HG03135 (cell line): ENCODE data around the gene UVSSA.

Experiments used
- ATAC-seq: cut with Tn5 transposase; IDR thresholded peaks from one replicate; pipeline ENCODE4 v1.9.1; 2021; ENCODE audit warnings: mild to moderate bottlenecking, moderate library complexity; ENCODE audit not compliant: unreplicated experiment

The UVSSA gene, protein sequence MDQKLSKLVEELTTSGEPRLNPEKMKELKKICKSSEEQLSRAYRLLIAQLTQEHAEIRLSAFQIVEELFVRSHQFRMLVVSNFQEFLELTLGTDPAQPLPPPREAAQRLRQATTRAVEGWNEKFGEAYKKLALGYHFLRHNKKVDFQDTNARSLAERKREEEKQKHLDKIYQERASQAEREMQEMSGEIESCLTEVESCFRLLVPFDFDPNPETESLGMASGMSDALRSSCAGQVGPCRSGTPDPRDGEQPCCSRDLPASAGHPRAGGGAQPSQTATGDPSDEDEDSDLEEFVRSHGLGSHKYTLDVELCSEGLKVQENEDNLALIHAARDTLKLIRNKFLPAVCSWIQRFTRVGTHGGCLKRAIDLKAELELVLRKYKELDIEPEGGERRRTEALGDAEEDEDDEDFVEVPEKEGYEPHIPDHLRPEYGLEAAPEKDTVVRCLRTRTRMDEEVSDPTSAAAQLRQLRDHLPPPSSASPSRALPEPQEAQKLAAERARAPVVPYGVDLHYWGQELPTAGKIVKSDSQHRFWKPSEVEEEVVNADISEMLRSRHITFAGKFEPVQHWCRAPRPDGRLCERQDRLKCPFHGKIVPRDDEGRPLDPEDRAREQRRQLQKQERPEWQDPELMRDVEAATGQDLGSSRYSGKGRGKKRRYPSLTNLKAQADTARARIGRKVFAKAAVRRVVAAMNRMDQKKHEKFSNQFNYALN

GRCh38 chr4:1346781-1347409 is at the start of gene UVSSA:
TSS of gene UVSSA (plus strand) at chr4:1347208. CDS start at chr4:1348092, 884 bp downstream.
- peak; percentile 93 for ATAC-seq

DNA sequence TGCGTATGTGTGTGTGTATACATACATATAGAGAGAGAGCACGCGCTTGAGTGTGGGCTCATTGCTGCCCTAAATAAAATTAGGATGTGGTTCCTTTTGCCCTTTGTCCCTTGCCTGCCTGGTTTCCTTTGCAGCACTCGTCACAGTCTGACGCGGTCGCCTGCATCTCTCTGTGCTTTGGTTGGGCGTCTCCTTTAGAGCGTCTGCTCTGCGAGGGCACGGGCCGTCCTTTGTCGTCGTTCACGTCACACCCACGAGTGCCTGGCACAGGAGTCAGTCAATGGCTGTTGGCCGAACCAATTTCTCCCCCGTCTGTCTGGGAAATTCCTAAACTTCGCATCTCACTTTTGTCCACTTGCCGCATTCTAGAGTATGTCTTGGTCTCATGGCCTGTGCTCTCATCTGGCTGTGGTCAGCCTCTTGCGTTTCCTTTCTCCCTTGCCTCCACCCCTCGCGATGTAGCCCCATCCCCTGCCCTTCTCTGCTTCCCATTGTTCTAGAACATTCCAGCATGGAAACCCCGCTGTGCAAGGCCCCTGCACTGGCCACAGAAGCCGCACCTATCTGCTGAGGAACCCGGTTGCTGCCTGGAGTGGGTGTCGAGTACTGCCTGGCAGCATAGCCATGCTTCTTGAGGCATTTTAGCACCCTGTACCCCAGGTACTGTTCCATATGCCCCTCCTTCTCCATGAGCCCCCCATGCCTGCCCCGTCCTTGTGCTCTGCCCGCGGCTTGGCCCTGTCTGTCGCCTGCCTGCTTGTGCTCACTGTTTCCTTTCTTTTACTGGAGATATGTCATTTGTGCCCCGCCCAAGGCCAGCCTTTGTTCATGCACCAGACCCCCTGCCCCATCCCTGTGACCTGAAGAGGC is 49.3 kb upstream of the UVSSA start:
- ATAC-seq, result no peak

DNA sequence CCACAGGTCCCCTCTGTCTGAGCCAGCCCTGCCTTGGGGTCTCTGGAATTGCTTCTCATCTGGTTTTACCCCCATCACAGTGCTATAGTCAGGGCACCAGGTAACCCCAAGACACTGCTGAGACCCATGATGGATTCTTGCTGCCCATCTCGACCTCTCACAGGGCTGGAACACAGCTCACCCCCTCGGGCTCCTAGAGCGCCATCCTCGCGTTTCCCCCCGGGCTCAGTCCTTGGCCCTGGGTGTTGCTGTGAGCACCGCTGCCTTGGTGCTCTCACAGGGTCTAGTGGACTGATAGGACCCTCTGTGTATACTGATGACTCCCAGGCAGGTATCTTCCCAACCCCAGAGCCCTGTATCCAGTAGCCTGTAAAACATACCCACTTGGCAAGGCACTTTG is 48.5 kb upstream of the UVSSA start:
- no peak for ATAC-seq

GRCh38 chr4:1299301-1299860 is 47.6 kb upstream of the UVSSA start:
- no peak for ATAC-seq

- no peak for ATAC-seq
Measured at GRCh38 chr4:1300466-1301455, 46.2 kb upstream of the UVSSA start.

DNA sequence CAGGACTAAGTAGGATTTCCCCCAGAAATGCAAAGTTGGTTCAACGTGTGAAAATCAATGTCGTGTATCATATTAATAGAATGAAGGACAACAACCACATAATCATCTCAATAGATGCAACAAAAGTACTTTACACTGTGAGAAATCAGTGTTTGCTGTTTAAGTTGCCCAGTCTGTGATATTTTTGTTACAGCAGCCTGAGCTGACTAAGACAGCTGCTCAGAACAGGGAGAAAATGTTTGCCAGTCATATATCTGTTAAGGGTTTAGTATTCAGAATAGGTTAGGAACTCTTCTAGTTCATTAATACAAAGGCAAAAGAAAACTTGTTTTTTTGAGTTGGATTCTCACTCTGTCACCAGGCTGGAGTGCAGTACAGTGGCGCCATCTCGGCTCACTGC is 44.8 kb upstream of the UVSSA start:
- ATAC-seq, result no peak

GRCh38 chr4:1305261-1305711 is 41.7 kb upstream of the UVSSA start:
- no peak for ATAC-seq

DNA sequence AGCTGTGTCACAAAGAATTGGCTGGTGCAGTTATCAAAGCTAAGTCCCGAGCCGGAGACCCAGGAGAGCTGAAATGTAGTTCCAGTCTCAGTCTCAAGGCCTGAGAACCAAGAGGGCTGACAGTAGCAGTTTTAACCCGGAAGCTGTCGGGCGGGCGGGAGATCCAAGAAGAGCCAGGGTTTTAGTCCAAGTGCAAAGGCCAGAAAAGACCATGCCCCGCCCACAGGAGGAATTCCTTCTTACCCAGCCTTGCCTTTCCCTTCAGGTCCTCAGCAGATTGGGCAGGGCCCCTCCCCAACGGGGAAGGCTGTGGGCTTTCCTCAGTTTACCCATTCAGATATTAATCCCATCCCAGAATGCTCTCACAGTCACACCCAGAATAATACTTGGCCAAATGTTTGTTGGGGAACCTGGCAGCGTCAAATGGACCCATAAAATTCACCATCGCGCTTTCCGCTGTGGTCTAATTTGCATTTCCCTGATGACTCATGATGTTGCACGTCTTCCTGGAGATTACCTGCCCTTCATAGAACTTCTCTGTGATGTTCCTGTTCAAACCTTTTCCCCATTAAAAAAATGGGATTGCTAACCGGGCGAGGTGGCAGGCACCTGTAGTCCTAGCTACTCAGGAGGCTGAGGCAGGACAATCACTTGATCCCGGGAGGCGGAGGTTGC is 41.1 kb upstream of the UVSSA start:
- no peak for ATAC-seq

DNA sequence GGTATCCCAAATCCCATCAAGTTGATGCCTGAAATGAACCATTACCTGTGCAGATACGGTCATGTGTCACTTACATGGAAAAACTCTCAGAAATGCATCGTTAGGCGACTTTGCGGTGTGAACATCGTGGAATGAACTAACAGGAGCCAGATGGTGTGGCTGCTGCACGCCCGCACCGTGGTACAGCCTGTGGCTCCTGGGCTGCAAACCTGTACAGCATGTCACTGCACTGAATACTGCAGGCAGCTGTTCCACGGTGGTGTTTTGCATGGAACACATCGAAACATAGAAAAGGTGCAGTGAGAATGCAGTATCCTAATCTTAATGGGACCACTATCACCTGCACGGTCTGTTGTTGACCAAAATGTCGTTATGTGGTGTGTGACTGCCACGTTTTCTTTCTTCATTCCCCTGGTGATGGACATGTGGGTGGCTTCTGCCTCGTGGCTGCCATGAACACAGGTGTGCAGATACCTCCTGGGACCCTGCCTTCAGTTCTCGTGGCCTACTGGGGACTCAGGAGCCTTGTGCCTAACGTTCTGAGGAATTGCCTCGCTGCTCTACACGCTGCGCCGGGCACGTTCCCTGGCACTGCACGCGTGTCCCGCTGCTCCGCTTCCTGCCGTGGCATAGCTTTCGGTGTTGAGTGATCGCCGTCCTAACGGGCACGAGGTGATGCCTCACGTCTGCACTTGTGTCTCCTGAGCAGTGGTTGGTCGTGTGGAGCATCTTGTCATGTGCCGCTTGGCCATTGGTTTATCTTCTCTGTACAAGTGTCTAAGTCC is 38.9 kb upstream of the UVSSA start:
- no peak for ATAC-seq

DNA sequence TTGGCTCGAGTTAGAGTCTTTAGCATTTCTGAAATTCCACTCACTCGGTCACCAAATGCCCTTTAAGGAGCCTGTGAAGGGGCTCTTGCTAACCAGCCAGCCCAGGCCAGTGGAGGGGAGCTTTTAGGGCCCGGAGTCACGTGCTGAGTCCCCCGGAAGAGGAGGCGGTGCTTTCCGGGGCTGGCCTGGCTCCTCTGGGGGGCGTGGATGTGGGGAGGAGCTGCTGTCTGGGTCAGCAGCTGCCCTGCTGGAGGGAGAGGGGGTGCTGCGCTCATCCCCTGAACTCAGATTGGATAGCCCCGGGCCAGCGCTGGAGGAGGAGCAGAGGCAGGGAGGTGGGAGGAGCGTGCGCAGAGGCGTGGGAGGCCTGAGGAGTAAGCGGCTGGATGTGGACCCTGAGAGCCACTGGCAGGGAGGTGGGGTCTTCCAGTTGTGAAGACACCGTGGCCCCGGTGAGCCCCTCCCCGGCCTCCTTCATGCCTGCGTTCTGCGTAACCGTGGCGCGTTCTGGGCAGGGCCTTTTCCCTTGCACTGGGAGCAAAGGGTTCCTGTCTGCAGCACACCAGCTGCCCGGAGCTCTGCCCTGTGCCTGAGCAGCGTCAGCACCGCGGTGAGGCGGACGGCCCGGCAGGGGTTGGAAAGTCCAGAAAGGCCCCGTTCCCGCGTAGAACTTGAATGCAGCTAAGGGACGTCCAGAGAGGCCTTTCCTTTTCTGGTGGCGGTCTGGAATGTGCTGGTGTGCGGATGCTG is 37.6 kb upstream of the UVSSA start:
- ATAC-seq, result peak; percentile 86

DNA sequence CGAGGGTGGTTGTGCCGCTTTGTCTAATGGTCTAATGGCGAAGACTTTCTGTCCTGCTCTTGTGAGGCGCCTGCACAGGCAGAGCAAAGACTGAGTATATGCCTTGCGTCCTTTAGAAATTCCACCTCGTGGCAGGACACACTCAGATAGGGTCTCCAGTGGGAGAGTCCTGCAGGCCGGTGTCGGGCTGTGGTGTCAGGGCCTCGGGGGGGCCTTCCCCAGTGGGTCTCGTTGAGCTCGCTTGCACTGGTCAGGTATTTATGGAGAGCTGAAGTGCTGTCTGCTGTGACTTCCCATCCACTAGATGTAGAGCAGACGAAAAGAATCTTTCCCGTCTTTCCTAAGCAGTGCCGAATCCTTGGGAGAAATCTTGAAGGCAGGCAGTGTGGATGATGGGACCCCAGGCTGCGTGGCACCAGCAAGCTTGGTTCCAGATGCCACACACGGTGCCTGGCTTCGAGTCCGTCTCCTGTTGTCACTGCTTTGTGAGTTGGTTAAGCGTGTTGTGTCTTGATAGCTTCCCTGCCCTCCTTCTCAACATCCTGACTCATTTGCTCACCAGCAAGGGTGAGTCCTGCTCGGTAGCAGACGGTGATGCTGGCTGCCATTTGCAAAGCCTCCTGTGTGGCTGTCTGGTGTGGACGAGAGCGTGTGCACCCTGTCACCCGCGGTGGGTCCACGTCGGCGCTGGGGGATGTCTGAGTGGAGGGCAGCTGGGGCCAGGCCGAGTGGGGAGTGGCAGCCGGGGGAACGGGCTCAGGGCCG is 36.8 kb upstream of the UVSSA start:
- no peak for ATAC-seq

DNA sequence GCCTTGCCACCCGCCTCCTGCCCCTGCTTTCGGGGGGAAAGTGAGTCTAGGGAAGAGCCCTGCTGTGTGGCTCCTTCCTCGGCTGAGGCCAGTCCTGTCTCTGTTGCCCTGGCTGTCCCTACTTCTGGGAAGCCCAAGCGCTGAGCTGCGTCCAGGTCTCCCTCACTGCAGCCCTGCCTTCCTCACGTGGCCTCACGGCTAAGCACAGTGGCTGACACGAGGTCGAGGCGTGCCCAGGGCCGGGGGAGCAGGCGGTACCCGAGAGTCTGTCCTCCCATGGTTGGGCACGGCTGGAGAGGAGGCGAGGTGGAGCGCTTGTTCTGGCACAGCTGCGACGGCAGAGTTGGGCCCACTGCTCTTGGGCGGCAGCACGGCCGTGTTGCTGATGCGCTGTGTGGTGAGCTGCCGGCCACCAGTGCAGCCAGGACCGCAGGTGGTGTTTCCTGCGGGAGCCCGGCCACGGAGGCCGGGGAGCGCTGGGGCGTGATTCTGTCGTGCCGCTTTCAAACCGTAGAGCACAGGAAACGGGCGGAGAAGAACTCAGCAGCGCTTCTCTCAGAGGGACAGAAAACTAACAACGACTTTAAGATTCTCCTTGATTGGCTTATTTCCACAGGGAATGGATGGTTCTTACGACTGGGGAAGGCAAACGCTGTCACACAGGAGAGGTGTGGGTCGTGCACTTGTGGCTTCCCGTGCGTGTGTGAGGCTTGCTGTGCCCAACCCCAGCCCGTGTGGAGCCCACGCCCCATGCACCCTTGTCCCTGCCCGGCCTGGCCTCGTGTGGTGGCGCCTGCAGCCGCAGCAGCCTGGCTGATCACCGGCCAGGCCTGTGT is 36.0 kb upstream of the UVSSA start:
- no peak for ATAC-seq

GRCh38 chr4:1312821-1313640 is 34.0 kb upstream of the UVSSA start:
- no peak for ATAC-seq

DNA sequence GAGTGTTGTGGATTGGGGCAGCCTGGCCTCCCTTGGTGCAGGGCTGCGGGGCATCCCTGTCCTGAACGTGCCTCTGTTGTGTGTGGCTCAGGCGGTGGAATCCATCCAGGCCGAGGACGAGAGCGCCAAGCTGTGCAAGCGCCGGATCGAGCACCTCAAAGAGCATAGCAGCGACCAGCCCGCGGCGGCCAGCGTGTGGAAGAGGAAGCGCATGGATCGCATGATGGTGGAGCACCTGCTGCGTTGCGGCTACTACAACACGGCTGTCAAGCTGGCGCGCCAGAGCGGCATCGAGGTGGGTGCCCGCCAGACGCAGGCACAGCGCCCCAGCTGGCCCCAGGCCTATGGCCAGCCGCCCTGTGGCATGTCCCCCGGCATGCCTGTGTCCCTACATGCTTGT is 31.7 kb upstream of the UVSSA start:
- ATAC-seq, result no peak
